GM12872 (cell line): ENCODE data around the gene EPB41L2.

Experiments used
- CTCF ChIP-seq: IDR thresholded peaks from 3 replicates; pipeline ENCODE4 v1.5.1; 2011; ENCODE audit warnings: low read depth, mild to moderate bottlenecking, low read length, moderate library complexity; ENCODE audit not compliant: insufficient read depth

EPB41L2 gene

GRCh38 chr6:131093334-131093733 lies 30.3 kb upstream of the EPB41L2 start:
- TF ChIP-seq CTCF = no peak

- TF ChIP-seq CTCF = peak; percentile 30; the same call in 1 of the 3 replicates
These were observed 21.9 kb upstream of the EPB41L2 start for GRCh38 chr6:131084982-131085381.

GRCh38 chr6:131083687-131084086 lies 20.6 kb upstream of the EPB41L2 start:
- no peak for TF ChIP-seq CTCF

GRCh38 chr6:131082335-131082734 lies 19.3 kb upstream of the EPB41L2 start:
- TF ChIP-seq CTCF = no peak

- no peak for TF ChIP-seq CTCF
These were observed 17.0 kb upstream of the EPB41L2 start for GRCh38 chr6:131080084-131080483.

GRCh38 chr6:131073577-131073976 lies 10.5 kb upstream of the EPB41L2 start:
- no peak for TF ChIP-seq CTCF

GRCh38 chr6:131070061-131070460 lies 7.0 kb upstream of the EPB41L2 start:
- no peak for TF ChIP-seq CTCF

GRCh38 chr6:131068165-131068564 lies 5.1 kb upstream of the EPB41L2 start:
- TF ChIP-seq CTCF = no peak
